ENCODE data around the gene PAGE2B. TPM values are rescaled to one million over a fixed set of nuclear protein-coding genes. Genes with fewer than 3 reads are reported as not detected.

The PAGE2B gene, protein sequence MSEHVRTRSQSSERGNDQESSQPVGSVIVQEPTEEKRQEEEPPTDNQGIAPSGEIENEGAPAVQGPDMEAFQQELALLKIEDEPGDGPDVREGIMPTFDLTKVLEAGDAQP
- total RNA-seq = not detected in 2 replicates

DNA sequence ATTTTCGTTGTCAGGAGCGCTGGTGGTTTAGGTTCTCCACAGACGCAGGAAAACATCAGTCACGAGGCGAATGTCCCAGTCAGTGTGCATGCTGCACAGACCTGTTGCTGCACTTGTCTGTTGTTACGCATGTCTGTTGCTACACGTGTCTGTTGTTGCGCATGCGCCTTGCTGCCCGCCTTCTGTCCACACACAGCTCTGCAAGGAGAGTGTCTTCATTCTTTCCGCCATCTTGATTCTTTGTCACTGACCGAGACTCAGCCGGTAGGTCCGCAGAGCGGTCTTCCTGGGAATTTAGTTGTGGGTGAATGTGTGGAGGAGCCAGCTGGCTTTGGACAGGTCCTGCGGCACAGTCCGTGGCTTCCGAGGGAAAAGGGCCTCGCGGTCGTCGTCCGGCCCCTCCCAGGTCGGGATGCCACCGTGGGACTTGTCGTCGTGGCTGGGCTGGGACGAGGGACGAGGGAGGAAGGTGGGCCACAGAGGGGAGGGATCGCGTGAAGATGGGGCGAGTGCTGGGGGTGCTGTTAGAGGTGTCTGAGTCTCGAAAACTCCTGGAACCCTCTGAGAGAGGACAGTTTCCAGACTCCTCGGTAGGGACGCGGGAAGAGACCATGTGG lies at the start of gene PAGE2B:
PAGE2B (plus strand) TSS at position 180 of the 617 bp plus-strand sequence. CDS start 1,012 bp downstream, outside the sequence.

DNA sequence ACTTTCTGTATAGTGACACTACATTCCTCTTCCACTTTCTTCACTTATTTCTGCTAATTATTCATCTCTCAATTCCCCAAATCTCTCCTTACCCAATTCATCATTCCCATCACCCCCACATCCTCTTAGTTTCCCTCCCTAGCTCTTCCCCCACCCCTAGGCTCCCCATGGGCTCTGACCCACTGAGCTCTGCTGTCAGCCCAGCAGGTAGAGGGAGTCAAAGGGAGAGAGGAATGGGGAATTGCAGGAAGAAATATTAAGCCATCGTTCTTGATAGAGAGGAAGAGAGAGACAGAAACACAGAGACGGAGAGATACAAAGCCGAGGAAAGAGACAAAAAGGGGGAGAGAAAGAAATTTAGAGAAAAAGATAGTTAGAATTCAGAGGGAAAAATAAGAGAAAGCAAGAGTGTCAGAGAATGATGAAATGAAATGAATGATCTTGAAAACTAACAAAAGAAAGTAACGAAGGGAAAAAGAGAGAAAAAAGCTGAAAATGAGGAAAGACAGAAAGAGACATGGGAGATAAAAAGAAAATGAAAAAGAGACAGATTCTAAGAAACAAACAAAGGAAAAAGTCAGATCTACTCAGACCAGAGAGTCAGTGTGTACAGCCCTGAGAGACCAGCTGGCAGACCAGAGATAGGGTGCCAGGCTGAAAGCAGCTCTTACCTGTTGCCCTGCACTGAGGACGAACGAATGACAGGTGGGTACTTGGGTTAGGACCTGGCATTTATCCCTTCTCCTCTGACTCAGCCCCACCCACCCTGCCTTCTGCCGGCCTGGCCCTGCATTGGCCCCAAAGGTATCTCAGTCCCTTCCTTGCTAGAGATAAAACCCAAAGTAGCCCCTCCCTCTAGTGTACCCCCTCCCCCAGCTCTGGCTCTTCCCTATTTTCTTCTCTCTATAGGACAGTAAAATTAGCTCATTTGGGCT lies 44.3 kb upstream of the PAGE2B start, which contains the start of gene ALAS2:
ALAS2 (minus strand) TSS at position 707 of the 935 bp plus-strand sequence. CDS start 4,977 bp downstream, outside the sequence.

DNA sequence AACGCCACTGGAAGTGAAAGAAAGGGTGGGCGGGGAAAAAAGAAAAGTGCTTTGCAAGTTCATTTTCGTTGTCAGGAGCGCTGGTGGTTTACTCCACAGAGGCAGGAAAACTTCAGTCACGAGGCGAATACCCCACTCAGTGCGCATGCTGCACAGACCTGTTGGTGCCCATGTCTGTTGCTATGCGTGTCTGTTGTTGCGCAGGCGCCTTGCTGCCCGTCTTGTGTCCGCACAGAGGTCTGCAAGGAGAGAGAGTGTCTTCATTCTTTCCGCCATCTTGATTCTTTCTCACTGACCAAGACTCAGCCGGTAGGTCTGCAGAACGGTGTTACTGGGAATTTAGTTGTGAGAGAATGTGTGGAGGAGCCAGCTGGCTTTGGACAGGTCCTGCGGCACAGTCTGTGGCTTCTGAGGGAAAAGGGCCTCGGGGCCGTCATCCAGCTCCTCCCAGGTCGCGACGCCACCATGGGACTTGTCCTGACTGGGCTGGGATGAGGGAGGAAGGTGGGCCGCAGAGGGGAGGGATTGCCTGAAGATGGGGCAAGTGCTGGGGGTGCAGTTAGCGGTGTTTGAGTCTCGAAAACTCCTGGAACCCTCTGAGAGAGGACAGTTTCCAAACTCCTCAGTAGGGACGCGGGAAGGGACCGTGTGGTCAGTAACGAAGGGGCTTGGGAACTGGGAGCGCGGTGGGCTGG lies 14.1 kb downstream of the PAGE2B start, which contains the start of gene PAGE2:
PAGE2 (plus strand) TSS at position 224 of the 695 bp plus-strand sequence. CDS start 1,003 bp downstream, outside the sequence.

Other genes starting within 250 kb of the PAGE2B start
- 15.2 and 24.0 TPM in 2 replicates for gene TRO, start 154.2 kb upstream of the PAGE2B start, total RNA-seq
- 0.23 and 0.43 TPM in 2 replicates for gene PFKFB1, start 80.8 kb upstream of the PAGE2B start, total RNA-seq
- 9.8 and 11.9 TPM in 2 replicates for gene APEX2, start 74.7 kb upstream of the PAGE2B start, total RNA-seq
- not detected in 2 replicates for gene ALAS2, start 44.1 kb upstream of the PAGE2B start, total RNA-seq
- not detected in 2 replicates for gene PAGE2, start 14.0 kb downstream of the PAGE2B start, total RNA-seq
- not detected in 2 replicates for gene PAGE5, start 145.3 kb downstream of the PAGE2B start, total RNA-seq
- gene PAGE3, start 189.9 kb downstream of the PAGE2B start, total RNA-seq = not detected in 2 replicates

All from pericardium fibroblast (primary cell).